ENCODE results near the gene CD34.
"Not testable (repeated sequence)": the region's sequence is repeated elsewhere in the genome, so short reads cannot be mapped to it uniquely, and the experiment has no call there.

The CD34 gene

DNA sequence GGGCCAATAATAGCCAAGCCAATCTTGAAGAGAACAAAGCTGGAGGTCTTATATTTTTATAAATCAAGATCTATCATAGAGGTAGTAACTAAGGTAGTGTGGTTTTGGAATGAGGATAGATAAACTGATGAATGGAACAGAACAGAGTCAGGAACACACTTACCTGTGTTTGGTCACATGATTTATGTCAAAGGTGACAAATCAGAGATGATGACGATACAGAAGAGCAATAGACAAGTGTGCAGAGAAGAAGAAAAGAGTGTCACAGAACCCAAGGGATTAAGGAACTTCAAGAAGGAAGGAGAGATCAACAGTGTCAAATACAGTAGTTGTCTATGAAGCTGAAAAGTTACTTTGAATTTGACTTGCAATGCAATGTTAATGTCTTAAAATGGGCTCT lies 16.1 kb upstream of the CD34 start:
- DNase-seq: no peak

DNA sequence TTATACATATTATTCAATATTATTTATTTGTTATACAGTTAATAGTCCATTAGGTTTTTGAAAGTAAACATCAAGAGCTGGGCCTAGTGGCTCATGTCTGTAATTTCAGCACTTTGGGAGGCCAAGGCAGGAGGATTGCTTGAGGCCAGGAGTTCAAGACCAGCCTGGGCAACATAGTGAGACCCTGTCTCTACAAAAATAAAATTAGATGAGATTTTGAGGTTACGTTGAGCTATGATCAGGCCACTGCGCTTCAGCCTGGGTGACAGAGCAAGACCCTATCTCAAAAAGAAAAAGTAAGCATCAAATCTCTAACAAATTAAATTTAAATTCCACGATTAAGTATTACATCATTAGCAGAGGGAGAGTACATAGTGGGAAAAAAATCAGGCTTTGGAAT lies 15.0 kb upstream of the CD34 start:
- not testable (repeated sequence) for DNase-seq

DNA sequence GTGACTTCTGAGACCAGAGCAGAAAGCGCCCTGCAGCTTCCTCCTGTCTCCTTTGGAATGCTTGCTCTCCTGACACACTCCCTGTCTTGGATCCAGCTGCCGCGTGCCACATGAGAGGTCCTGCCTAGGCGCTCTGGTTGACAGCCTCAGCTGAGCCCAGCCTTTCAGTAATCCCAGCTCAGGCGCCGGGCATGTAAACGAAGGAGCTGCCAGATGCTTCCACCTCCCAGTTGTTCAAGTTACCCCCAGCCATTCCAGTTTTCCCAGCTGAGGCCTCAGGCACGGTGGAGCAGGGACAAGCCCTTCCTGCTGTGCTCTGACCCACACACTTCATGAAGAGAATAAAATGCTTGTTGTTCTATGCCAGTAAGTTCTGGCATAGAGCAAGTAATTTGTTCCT lies 14.3 kb upstream of the CD34 start:
- DNase-seq: peak; percentile 20

DNA sequence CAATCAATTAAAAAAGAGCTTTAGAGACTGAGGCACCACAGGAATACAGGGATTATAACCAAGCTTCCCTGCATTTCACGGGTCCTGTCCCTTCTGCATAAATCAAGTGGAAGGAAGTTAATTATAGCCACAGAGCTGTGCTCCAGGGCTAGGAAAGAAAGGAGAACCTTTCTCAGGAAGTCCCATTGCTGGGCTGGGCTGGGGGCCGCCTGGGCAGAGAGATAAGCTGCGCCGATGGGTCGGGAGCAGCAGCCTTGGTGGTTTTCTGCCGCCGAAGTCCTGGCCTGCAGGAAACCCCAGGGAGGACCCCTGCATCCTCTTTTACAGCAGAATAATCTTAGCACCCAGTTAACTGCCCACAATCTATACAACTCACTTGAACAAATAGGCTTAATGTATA lies 12.6 kb upstream of the CD34 start:
- DNase-seq: no peak

DNA sequence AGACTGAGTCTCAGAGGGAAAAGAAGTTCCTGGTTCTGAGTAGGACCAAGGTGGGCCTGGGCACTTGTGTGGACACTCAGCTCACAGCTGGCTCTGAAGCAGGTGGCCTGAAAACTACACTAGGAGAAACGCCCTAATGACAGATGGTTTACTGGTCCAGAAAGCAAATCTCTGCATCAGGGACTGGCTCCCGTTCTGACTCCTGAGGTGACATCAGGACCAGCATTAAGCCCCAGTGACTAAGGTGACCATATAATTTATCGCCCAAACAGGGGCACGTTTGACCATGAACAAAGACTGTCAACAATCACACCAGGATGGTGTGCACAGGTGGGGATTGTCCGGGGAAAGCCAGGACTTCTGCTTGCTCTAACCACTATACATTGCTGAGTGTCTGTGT lies 12.2 kb upstream of the CD34 start:
- no peak for DNase-seq

DNA sequence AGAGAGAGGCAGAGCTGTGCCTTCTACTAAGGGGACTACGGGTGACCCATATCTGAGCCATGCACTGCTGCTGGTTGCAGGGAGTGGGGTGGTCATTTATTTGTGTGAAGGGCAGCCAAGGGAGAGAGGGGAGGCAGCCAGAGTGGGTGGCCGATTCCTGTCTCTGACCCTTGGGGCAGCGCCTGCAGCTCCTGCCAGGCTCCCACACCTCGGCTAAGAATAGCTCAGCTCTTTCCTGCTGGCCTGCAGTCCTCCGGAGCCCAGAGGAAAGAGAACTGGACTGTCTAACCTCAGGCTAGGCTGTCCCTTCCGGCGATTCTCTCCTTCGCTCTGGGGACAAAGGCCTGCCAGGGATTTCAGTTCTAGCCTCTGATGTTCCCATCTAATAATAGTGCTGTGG lies 11.6 kb upstream of the CD34 start:
- no peak for DNase-seq

DNA sequence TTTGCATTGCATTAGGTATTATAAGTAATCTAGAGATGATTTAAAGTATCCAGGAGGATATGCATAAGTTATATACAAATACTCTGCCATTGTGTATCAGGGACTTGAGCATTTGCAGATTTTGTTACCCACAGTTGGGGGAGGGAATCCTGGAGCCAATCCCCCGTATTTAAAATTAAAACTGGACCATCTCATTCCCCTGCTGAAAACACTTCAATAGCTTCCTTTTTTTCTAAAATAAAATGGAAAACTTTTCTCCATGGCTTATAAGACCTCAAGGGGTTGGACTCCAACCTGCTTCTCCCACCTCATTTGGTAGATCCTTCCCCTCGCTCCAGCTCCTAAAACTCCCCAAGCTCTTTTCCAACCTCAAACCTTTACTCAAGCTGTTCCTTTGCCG lies 10.4 kb upstream of the CD34 start:
- DNase-seq: no peak

DNA sequence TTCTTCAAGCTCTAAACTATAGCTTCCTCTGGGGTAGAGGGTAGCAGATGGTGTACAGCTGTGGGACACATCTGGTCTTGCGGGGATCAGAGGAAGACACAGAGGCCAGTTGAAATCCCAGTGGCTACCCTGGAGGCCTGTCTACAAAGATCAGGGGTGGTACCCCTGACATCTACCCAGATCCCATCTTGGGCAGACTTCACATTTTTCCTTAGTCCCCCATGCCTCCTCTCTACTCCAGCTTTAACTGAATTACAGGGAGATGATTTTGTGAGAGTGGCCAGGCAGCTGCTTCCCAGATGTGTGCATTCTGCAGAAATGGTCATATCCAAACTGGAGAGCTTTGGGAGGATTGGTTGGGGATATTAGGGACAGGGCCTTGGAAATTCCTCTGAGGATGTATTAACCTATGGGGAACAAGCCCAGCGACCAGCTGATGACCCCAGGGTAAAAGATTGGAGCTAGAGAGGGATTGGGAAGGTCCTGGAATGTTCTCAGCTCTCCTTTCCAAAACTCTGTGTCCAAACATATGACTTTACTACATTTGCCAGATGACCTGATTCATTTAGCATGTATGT lies 9.6 kb upstream of the CD34 start:
- no peak for DNase-seq

DNA sequence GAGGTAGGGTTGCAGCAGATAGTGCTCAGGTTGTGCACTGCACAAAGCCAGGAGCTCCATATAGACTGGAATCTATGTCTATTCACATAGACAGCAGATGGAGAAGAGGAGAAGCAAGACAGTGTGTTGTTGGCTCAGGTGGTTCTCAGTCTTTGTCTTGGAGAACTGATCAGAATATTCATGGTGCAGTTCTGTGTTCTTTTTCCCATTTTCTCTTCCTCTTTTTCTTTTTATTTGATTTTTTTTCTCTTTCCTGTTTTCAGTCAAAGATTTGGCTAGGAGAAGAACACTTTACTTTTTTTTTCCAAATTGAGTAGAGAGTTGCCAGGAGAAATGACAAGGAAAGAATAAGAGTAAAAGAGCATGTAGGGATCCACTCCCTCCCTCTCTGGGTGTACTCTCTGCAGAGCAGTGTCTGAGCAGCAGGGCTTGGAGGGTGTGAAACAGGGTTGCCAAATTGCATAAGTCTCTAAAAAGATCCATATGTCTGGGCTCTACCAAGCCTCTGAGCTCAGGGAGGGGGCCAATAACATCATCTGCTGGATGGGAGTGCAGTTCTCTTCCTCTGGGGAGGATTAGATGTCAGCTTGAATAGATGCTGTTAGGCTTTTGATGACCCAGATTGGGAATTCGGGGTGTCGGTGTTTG lies 8.7 kb upstream of the CD34 start:
- DNase-seq: peak; percentile 70

DNA sequence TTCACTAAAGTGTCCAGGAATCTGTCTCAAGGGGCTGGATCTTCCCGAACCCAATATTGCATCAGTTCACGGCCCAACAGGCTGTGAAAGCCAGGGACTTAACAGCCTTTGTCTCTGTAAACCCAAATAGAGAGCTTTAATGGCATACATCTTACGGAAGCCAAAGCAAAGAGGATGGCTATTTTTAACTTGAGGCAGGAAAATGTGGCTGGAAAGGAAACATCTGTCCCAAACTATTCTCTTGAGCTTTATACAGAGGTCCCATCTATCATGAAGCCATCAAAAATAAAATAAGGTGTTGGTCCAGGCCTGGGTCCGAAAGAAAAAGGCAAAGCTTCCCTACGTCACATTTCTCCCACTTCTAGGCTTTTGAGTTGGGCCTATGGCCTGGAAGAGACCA lies 7.7 kb upstream of the CD34 start:
- no peak for DNase-seq

DNA sequence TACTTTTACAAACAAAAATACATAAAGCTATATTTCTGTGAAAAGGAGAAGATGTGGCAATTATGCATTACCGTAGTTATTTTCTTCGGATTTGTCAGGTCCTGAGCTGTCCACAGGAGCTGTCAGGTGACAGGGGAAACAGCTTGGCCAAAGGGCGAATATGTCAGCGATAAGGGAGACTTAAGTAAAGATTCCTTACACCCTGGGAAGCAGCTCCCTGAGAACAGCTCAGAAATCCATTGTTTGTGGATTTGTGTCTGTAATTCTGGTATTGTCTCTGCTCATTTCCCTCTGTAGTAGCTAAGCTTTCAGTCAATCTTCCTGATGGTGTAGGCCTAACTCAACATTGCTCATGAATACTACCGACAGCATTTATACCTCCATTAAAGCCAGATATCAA lies 7.1 kb upstream of the CD34 start:
- no peak for DNase-seq

DNA sequence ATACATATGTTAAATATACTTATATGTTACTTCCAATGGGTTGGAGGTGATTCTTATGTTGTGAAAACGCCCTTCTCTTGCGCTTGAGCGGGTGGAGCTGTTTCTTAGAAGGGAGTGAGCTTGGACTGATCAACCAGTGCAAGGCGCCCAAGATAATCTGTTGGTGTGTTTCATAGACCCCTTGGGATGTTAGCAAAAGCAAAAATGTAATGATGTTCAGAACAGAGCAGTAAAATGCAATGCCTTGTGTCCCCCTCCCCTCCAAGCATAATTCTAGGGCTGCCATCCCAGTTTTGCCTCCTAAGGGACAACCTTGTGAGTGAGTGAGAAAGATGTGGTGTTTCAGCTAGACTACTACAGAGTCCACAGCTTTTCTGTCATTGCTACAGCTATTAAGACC lies 6.2 kb upstream of the CD34 start:
- DNase-seq: no peak

DNA sequence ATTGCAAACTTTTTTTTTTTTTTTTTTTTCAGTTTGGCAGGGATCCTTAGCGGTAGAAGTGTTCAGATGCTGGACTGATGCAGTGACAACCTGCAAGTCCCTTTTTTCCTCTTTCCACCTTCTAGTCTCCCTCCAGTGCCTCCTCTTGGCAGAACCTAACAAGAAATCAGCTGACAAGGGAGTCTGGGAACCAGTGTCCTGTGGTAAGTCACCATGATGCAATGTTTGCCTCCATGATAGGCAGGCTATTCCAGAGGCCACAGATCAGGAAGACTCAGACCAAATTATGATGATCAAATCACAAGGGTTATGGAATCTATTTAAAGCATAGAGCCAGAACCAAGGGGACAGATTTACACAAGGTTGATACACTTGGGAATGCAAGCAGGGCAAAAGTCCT lies 3.0 kb upstream of the CD34 start:
- no peak for DNase-seq

DNA sequence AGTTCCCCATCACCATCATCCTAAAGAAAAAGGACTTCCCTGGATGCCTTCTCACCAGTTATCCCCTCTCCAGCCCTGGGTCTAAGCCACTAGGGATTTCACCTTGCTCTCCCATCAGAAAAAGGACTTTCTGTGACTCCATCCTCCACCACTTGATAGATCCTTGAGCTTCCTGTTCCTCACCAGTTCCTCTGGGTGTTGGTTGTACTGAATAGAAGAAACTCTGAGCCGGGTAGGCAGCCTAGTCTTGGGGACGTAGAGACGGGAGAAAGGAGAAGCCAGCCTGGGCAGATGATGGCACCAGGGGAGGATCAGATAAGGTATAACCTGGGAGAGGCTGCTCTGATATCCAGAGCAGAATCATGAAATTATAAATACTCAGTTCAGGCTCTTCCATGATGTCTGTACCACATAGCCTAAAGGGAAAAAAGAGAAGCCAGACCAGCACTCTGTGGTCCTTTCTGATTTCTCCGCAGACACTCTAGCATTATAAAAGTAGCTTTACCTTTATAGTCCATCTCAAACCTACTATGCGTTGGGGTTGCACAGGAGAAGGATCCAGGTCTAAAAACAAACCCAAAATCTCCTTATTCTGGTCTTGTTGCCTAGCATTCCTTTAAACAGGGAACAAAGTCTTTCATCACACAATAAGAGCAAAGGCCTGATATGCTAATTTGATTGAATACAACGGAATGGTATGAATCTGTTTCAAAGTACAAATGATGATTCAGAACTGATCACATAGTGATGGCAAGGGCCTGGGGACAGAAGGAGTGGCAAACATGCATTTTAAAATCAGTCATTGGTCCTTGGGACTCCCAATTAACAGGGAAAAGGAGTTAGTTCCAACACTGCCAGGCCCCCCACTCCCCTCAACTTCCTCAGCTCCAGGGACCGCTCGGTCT lies 1.2 kb upstream of the CD34 start:
- DNase-seq: no peak

DNA sequence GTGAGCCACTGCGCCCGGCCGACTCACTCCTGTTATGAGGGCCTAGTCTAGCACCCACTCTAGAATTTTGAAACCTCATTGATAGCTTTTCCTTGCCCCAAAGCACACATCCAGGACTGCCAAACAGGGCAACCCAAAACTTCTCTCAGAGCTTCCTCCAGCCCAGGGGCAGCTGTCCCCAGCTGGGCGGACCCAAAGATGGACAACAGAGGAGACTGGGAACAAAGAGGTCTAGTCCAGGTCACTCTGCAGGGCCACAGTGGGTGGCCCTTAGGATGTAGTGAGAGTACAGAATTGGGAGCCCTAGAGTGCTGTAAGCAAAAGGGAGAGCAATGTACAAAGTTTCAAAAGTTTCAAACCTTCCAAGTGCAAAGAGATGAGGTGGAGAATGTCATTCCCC lies 1.2 kb downstream of the CD34 start:
- no peak for DNase-seq

DNA sequence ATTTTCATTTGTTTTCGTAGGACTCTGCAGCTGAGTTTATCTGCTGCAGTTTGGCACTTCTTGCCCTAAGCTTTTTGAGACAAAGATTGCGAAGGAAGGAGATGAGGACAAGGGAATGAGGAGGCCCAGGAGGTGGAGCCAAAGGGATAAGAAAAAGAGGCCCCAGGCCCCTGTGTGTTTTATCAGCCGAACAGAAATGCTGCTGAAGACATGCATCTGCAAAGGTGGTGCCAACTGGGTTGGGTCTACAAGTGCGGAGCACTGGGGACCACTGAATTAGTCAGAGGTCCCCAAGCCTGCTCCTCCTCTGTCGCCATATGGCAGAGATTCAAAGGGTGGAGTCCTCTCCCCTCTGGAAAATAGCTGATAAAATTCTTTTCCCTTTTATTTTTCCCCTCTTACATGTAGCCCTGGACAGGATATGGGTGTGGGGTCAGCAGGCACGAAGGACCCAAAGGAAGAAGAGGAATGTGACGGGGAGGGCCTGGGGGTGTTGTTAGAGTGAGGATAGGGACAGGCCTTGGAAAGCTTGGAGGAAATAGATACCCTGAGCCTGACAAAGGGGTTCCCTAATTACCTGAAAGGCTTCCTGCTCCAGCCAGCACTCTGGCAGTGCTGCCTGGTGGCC lies 2.7 kb downstream of the CD34 start:
- DNase-seq: no peak

DNA sequence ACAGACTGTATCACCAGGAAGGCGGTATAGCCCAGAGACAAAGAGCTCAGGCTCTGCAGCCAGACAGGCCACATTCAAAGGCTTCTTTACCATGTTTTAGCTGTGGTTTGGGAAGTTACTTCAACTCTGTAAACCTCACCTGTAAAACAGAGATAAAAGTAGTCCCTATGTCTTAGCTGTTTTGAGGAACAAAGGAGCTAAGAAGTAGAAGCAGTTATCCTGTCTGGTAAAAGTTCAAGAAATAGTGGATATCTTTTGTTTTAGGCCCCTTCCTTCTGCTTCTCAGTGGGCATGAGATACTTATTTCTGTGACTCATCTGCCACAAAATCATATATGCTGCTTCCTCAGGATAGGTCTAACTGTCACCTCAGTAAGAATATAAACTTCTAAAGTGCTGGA lies 6.5 kb downstream of the CD34 start:
- no peak for DNase-seq

DNA sequence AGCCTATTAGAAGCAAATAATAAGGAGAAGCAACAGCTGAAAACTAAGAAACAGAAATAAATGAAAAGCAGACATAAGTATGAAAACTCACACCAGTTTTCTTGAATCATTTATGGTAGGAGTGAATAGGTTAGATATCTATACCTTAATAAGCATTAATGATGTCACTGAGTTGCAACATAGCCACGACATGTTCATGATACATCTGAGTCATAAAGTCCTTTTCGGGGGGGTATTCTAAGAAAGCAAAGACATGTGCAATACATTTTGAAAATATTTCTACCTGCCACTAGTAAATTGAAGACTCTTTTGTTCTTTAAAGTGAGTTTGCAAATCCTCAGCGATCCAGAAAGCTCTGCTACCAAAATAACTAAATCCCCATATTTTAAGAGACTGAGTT lies 7.2 kb downstream of the CD34 start:
- DNase-seq: peak; percentile 35

DNA sequence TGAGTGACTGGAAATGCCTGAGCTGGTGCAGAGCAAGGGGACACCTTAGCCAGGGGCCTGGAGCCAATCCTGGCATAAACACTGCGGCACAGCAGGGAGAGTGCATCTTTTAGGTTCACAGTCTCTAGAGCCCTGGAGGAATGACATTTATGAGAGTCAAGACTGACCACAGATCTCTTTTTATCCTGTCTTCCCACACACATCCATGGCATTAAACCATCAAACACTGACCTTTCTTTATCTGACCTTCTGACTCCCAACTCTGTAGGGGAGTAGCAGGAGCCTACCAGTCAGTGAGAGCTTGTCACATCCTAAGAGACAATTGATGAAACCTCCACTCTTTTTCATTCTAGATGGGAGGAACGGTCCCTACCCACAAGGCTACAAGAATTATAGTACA lies 7.9 kb downstream of the CD34 start:
- DNase-seq: no peak

DNA sequence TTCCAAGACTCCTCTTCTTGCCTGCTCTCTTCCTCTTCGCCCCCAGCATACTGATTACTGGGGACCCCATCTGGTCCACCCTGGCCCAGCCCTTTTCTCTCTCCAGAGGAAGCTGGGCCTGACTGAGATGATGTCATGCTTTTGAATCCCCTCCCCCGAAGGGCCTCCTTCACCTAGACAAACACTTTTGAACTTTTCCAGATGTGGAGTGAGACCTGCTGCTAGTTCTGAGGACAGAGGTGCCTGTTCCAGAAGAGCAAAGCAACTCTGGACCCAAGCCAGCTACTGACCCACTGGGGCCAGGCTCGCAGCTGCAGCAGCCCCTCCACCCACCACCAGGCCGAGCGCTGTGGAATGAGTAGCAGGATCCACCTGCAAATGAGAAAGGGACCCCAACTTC lies 8.4 kb downstream of the CD34 start:
- no peak for DNase-seq

DNA sequence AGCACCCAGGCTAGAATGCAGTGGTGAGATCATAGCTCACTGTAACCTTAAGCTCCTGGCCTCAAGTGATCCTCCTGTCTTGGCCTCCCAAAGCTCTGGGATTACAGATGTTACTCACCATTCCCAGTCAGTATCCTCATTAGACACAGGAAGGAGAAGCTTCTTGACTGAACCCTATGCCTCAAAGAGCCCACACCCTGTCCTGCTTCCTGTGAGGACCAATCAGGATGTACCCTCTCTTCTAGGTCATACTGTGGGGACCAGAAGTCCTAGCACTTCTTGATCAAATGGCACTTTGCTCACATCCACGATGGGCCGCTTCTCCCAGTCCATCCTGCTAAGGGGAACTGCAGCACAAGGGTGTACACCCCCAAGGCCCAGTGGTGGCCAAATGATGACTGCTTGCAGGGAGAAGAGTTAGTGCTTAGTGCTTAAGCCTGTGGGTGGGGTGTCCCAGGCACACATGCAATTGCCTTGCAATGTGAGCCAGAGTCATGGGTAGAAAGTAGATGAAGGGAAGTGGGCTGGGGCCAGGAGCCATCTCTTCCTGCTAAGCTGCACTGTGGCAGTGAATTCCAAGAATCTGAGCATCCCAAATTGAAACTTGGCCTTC lies 9.8 kb downstream of the CD34 start:
- DNase-seq: no peak

DNA sequence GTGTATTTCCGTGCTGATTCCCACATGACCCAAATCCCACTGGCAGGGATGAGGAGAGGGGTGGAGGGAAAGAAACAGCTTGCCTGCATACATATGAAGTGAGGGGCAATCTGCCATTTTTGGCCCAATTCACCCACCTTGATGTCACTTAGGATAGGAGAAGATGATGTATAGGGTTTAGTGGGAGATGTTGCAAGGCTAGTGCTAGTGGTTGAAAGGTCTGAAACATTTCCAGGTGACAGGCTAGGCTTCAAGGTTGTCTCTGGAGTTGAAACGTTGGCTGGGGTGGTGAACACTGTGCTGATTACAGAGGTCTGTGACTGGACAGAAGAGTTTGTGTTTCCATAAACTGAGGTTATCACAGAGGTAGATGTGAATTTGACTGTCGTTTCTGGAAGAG lies 12.1 kb downstream of the CD34 start:
- no peak for DNase-seq

DNA sequence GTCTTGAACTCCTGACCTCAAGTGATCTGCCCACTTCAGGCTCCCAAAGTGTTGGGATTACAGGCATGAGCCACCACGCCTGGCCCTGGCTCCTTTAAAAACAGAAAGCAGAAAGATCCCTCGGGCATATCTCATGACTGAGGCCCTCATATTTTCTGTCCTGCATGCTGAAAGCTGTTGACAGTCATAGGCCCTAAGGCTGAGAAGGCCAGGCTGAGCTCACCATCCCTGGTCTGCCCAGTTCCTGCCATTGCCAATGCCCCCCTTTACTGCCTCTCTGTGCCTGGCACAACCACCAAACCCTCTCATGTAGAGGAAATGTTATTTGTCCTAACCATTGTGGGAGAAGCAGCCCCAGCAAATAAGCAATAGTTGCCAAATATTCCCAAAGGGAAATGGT lies 12.7 kb downstream of the CD34 start:
- DNase-seq: no peak
